ENCODE measurements around the gene GAPDHS.

DNA sequence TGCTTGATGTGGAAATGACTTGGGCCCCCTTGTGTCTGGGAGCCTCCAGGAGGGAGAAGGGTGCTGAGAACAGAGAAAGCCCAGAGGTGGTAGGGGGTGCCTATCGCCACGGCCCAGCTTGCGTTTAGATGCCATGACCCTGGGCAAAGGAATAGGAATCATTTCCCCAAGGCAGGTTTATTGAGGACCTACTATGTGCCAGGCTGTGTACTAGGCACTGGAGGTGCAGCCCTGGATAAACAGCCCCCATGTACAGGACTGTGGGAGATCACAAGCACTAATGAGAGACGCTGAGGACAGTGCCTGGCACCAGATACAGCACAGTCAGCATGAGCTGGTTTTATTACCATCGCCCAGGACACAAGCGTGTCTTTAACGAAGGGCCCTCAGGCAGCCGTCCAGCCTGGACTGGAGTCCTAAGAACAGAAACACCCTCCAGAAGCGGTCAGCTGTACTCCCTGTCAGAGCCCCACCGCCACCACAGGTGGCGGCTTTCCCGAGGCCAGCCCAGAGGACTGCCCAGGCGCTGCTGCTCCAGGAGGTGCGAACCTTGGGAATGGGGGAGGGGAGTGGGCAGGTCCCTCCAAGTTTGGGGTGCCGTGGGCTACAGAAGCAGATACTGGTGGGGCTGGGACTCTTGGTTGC, 16.7 kb downstream of the GAPDHS start:
- TF ChIP-seq, protein P1, sequence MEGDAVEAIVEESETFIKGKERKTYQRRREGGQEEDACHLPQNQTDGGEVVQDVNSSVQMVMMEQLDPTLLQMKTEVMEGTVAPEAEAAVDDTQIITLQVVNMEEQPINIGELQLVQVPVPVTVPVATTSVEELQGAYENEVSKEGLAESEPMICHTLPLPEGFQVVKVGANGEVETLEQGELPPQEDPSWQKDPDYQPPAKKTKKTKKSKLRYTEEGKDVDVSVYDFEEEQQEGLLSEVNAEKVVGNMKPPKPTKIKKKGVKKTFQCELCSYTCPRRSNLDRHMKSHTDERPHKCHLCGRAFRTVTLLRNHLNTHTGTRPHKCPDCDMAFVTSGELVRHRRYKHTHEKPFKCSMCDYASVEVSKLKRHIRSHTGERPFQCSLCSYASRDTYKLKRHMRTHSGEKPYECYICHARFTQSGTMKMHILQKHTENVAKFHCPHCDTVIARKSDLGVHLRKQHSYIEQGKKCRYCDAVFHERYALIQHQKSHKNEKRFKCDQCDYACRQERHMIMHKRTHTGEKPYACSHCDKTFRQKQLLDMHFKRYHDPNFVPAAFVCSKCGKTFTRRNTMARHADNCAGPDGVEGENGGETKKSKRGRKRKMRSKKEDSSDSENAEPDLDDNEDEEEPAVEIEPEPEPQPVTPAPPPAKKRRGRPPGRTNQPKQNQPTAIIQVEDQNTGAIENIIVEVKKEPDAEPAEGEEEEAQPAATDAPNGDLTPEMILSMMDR (IDR thresholded peaks at IDR 0.05): no peak
- TF ChIP-seq POLR2A (IDR thresholded peaks at IDR 0.05): no peak
